ENCODE results near the gene FGL2. TPM values are rescaled to one million over a fixed set of nuclear protein-coding genes. Genes with fewer than 3 reads are reported as not detected.

FGL2 gene
- total RNA-seq: not detected in 2 replicates

GRCh38 chr7:77199013-77199966 lies at the start of gene FGL2:
FGL2 (minus strand) TSS chr7:77199819; CDS start chr7:77199793, 26 bp downstream.

Other genes with a start within 250 kb of the FGL2 start
- not detected in 2 replicates for gene SPDYE17, start 167.5 kb downstream of the FGL2 start, total RNA-seq
- not detected in 2 replicates for gene SPDYE18, start 137.3 kb downstream of the FGL2 start, total RNA-seq
- gene CCDC146, start 77.2 kb downstream of the FGL2 start, total RNA-seq: 3.6 and 3.9 TPM in 2 replicates
- gene GSAP, start 216.5 kb upstream of the FGL2 start, total RNA-seq: 9.2 and 9.8 TPM in 2 replicates

Measured in tracheal epithelial cell (primary cell).